Kidney (tissue), 22 donors: Measurements from ENCODE around the gene LARGE2. TPM values are rescaled to one million over a fixed set of nuclear protein-coding genes. Genes with fewer than 3 reads are reported as not detected.

Source experiments
- DNase-seq, 5 donors: peaks; one replicate each; pipeline ENCODE4 v3.0.0-alpha.2; 2013 to 2020
- FAIRE-seq: peaks from 2 replicates; lab custom pipeline; 2012; peaks lifted over from hg19 to GRCh38; lab: Jason Lieb, UNC
- H3K27ac ChIP-seq, 2 donors: one replicate each; pipeline ENCODE4 v1.7.0; 2013; ENCODE audit warnings: low read depth in 2 of 2, low read length in 2 of 2, inconsistent platforms in 1 of 2
- H3K27me3 ChIP-seq: one replicate; pipeline ENCODE4 v1.7.1; 2013; ENCODE audit warnings: low read length, inconsistent platforms; ENCODE audit not compliant: control insufficient read depth, insufficient read depth
- H3K36me3 ChIP-seq, 3 donors: one replicate each; pipeline versions ENCODE4 v1.7.0 to v1.7.1; 2013; ENCODE audit warnings: low read length in 3 of 3, control low read depth in 1 of 3, inconsistent platforms in 1 of 3; ENCODE audit not compliant: insufficient read depth in 3 of 3, control insufficient read depth in 2 of 3
- H3K4me1 ChIP-seq, 3 donors: one replicate each; pipeline versions ENCODE4 v1.7.0 to v1.7.1; 2013; ENCODE audit warnings: low read length in 3 of 3, inconsistent platforms in 1 of 3, low read depth in 1 of 3; ENCODE audit not compliant: control insufficient read depth in 2 of 3, insufficient read depth in 2 of 3
- H3K4me3 ChIP-seq, 3 donors: one replicate each; pipeline versions ENCODE4 v1.7.0 to v1.8.1; 2013; ENCODE audit warnings: low read length in 3 of 3, control low read depth in 1 of 3, inconsistent platforms in 1 of 3
- H3K9ac ChIP-seq, 3 donors: one replicate each; pipeline versions ENCODE4 v1.7.0 to v1.7.1; 2013; ENCODE audit warnings: low read length in 3 of 3, control low read depth in 1 of 3, inconsistent platforms in 1 of 3
- H3K9me3 ChIP-seq, 3 donors: one replicate each; pipeline versions ENCODE4 v1.7.0 to v1.7.1; 2013; ENCODE audit warnings: low read length in 3 of 3, control low read depth in 1 of 3, inconsistent platforms in 1 of 3; ENCODE audit not compliant: control insufficient read depth in 2 of 3, insufficient read depth in 1 of 3
- intact Hi-C: fragments of 100-400 bp; cut with DNase I; formaldehyde crosslinking; loops from one replicate; pipeline ENCODE4 v1.11.1; 2022
- long read RNA-seq, 10 donors: library from polyadenylated mRNA in 1 of 10; unstranded in 1 of 10; transcript quantifications; one replicate each; pipeline ENCODE4 v2.0.0 and lab custom pipeline, GENCODE V29; 2021 to 2026
- polyA plus RNA-seq: library from polyadenylated mRNA; stranded (reverse); fragments of 350-450 nt; fragmentation: Illumina TruSeq; extraction: RNeasy Lipid Tissue Mini Kit (QIAGEN cat#74804); gene quantifications from one replicate; pipeline ENCODE4 v1.2.3, GENCODE V29; 2014; ENCODE audit warnings: low read depth, low replicate concordance; ENCODE audit not compliant: insufficient read depth
- total RNA-seq: library from RNA; stranded (reverse); fragmentation: NEBNext Ultra II Directional; extraction: Animal tissue kit (Norgen Biotek cat#: 25700); gene quantifications from one replicate; pipeline ENCODE4 v1.2.1, GENCODE V29; 2021
- TF ChIP-seq, protein P1 (sequence below): IDR thresholded peaks from 3 replicates; pipeline ENCODE4 v1.5.1; 2012; ENCODE audit warnings: mild to moderate bottlenecking, moderate library complexity, borderline replicate concordance; ENCODE audit not compliant: insufficient read depth; ENCODE audit errors: extremely low read depth
- donor health status: control.
- donor health status: control.
- donor health status: control.
- donor health status: control.
- donor health status: control.
- donor health status: DM: yes; HTN: yes; CAD: no.
- donor health status: Normal renal cell carcinoma (clear cell type).

LARGE2 gene
- total RNA-seq (13.1 TPM), polyA plus RNA-seq (29.8 TPM)
- long read RNA-seq, donor 1, partial matches to known transcripts: 9 of 10 reads
- long read RNA-seq, donor 1, other reads (novel, unspliced or antisense): 0 of 10 reads
- long read RNA-seq, donor 2: 0 reads
- long read RNA-seq, donor 3, partial matches to known transcripts: 10 of 10 reads
- long read RNA-seq, donor 3, other reads (novel, unspliced or antisense): 0 of 10 reads
- long read RNA-seq, donor 4: 0 reads
- long read RNA-seq, donor 5: 0 reads
- long read RNA-seq, donor 6: 0 reads
- long read RNA-seq, donor 7, partial matches to known transcripts: 4 of 9 reads
- long read RNA-seq, donor 7, other reads (novel, unspliced or antisense): 2 of 9 reads
- long read RNA-seq, donor 8, partial matches to known transcripts: 0 of 2 reads
- long read RNA-seq, donor 8, other reads (novel, unspliced or antisense): 0 of 2 reads
- long read RNA-seq, donor 9: 0 reads
- long read RNA-seq, donor 10, partial matches to known transcripts: 0 of 2 reads
- long read RNA-seq, donor 10, other reads (novel, unspliced or antisense): 0 of 2 reads

DNA sequence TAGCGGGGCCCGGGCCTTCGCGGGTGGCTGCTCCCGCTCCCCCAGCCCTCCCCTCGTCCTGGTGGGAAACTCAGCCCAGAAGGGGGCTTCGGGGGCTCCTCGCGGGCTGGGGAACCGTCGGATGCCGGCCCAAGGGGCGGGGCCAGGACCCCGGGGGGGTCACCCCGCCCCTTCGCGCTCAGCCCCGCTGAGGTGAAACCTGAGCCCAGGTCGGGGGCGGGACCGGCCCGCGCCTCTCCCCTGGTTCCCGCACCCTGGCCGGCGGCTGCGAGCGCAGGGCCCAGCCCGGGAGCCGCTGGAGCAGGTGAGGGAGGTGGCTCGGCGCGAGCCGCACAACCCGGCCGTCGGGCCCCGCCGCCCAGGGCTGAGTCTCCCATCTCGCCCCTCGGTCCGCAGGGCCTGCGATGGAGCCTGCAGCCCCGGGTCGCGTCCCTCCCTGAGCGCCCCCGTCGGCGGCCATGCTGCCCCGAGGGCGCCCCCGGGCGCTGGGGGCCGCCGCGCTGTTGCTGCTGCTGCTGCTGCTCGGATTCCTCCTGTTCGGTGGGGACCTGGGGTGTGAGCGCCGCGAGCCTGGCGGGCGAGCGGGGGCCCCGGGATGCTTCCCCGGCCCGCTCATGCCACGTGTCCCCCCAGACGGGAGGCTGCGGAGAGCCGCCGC lies at the start of gene LARGE2:
Gene LARGE2 (plus strand): TSS at position 232 of the 658 bp plus-strand sequence. CDS start 227 bp downstream, at position 459.
- Histone ChIP-seq H3K9ac (peak within 1 kb of the TSS in 1 of 3 donors; percentile 73), H3K36me3 (no peaks in the 10 kb centered on the region), H3K27ac (peak within 1 kb of the TSS; percentile 71 to 94), H3K4me3 (peak within 1 kb of the TSS; percentile 30 to 57 (median 50)), H3K27me3 (peaks cover 3% of the 10 kb centered on the region), H3K9me3 (no peaks in the 10 kb centered on the region), H3K4me1 (peaks cover 0 to 24% (median 0%) of the 10 kb centered on the region in 3 donors)
- intact Hi-C loops: no loop called here
- FAIRE-seq (no peak), DNase-seq (peak in 4 of 5 donors; percentile 73 to 87 (median 78))
- TF ChIP-seq, protein P1, sequence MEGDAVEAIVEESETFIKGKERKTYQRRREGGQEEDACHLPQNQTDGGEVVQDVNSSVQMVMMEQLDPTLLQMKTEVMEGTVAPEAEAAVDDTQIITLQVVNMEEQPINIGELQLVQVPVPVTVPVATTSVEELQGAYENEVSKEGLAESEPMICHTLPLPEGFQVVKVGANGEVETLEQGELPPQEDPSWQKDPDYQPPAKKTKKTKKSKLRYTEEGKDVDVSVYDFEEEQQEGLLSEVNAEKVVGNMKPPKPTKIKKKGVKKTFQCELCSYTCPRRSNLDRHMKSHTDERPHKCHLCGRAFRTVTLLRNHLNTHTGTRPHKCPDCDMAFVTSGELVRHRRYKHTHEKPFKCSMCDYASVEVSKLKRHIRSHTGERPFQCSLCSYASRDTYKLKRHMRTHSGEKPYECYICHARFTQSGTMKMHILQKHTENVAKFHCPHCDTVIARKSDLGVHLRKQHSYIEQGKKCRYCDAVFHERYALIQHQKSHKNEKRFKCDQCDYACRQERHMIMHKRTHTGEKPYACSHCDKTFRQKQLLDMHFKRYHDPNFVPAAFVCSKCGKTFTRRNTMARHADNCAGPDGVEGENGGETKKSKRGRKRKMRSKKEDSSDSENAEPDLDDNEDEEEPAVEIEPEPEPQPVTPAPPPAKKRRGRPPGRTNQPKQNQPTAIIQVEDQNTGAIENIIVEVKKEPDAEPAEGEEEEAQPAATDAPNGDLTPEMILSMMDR: no peak

DNA sequence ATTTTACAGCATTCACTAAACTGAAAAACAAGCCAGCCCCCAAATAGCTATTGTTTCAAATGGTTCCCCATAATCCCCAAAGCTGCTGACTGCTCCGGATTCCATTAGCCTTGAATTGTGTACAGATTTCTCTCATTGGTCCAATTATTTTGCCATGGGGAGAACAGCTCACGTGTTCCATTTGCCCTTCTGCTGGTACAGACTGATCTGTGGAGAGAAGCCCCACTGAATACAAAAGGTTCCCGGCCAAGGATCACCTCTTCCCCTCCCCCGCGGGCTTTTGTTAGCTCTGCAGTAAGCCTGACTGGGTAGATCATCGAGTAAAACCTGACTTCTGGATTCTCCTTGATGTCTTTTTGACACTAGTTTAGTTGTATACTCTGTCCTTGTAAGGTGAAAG lies 46.1 kb upstream of the LARGE2 start:
- Histone ChIP-seq H3K4me3 (no peak overlapping the region), H3K9me3 (no peaks in the 10 kb centered on the region), H3K27me3 (no peaks in the 10 kb centered on the region), H3K4me1 (peaks cover 0 to 4% (median 0%) of the 10 kb centered on the region in 3 donors), H3K27ac (no peak overlapping the region), H3K9ac (no peak overlapping the region), H3K36me3 (peaks cover 6 to 76% (median 45%) of the 10 kb centered on the region in 3 donors)
- DNase-seq: peak in 2 of 5 donors; percentile 7 to 15
- TF ChIP-seq, protein P1: no peak
- intact Hi-C loops: no loop called here
- FAIRE-seq: no peak

- Histone ChIP-seq H3K36me3 (peaks cover 6 to 76% (median 38%) of the 10 kb centered on the region in 3 donors), H3K27me3 (no peaks in the 10 kb centered on the region), H3K27ac (no peak overlapping the region), H3K9me3 (no peaks in the 10 kb centered on the region), H3K9ac (no peak overlapping the region), H3K4me3 (no peak overlapping the region), H3K4me1 (peaks cover 0 to 4% (median 0%) of the 10 kb centered on the region in 3 donors)
- FAIRE-seq (no peak), DNase-seq (no peak)
- intact Hi-C loops: no loop called here
- TF ChIP-seq, protein P1: no peak
These were observed 45.2 kb upstream of the LARGE2 start for GRCh38 chr11:45877221-45877620.
